GM19452 (cell line): Measurements from ENCODE around the gene FOXK2.
A peak's percentile ranks its signal among the peaks of the same experiment; 100 is the strongest.
"Not testable (repeated sequence)": the region's sequence is repeated elsewhere in the genome, so short reads cannot be mapped to it uniquely, and the experiment has no call there.

Source experiments
- ATAC-seq: cut with Tn5 transposase; IDR thresholded peaks from one replicate; pipeline ENCODE4 v1.9.1; 2021; ENCODE audit not compliant: unreplicated experiment

FOXK2 gene

DNA sequence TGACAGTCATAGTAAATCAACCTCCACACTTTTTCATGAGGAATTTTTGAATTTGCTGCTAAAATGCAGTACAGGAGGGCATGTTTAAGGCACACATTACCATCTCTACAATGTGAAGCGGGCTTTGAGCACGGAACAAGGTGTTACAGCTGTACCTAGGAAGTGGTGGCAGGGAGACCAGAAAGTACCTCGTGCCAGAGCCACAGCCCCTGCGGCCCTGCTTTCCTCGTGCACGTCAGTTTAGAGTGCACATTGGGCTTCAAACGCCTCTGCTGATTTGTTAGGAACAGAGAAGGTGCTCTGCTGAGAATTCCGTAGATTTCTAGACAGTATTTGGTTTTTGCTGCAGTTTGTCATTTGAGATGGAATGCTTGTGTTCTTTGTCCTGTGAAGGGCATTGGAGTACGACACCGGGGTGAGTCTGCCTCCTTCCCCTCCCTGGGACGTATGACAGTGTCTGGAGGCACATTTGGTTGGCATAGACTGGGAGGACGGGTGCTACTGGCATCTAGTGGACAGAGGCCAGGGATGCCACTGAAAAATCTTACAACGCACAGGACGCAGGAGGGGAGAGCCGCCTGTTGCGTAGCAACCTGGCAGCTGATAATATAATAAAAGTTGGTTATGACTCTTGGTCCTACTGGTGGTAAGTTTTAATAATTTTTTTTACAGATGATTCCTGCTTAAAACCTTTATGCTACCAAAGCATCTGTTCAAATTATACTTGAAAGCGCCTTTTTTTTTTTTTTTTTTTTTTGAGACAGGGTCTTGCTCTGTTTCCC, 9.1 kb downstream of the FOXK2 start:
- no peak for ATAC-seq

GRCh38 chr17:82529914-82530300, 10.4 kb downstream of the FOXK2 start:
- ATAC-seq, result no peak

- ATAC-seq, result no peak
Measured at GRCh38 chr17:82531431-82531881, 11.9 kb downstream of the FOXK2 start.

GRCh38 chr17:82534401-82534812, 14.9 kb downstream of the FOXK2 start:
- ATAC-seq, result no peak

GRCh38 chr17:82536512-82537201, 17.1 kb downstream of the FOXK2 start:
- ATAC-seq, result no peak

- ATAC-seq, result not testable (repeated sequence)
Measured at GRCh38 chr17:82537228-82537627, 17.7 kb downstream of the FOXK2 start.

DNA sequence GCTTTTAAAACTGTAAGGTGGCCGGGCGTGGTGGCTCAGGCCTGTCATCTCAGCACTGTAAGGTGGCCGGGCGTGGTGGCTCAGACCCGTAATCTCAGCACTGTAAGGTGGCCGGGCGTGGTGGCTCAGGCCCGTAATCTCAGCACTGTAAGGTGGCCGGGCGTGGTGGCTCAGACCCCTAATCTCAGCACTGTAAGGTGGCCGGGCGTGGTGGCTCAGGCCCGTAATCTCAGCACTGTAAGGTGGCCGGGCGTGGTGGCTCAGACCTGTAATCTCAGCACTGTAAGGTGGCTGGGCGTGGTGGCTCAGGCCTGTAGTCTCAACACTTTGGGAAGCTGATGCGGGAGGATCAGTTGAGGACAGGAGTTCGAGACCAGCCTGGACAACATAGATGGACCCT, 19.5 kb downstream of the FOXK2 start:
- not testable (repeated sequence) for ATAC-seq

GRCh38 chr17:82542439-82542838, 22.9 kb downstream of the FOXK2 start:
- ATAC-seq, result no peak

DNA sequence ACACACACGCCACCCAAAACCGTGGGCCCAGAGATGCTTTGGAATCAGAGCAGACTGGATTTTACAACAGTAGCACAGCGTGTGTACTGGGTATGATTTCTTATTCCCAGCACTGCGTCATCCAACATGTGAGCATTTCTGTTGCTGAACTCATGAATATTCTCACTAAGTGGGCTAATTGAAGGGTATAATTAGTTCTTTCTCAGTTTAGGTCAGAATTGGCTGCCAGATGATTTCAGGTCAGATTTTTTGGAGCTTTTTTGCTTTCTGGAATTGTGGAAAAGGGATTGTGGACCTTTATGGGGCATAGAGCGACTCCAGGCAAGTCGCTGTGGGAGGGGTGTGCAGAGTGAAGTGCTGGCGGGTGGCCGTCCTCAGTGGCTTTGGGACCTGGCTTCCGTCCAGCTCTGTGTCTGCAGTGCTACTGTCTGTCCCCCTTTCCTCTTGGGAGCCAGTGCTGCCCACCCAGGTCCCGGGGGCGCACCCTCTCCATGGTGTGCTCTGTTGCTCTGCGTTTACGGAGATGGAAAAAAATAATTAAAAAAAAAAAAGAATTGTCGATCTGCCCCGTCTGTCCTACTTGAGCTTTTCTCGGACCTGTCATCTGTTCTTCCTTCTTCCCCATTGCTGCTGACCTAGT, 25.0 kb downstream of the FOXK2 start:
- no peak for ATAC-seq

- ATAC-seq, result no peak
Measured at GRCh38 chr17:82545071-82545462, 25.5 kb downstream of the FOXK2 start.

DNA sequence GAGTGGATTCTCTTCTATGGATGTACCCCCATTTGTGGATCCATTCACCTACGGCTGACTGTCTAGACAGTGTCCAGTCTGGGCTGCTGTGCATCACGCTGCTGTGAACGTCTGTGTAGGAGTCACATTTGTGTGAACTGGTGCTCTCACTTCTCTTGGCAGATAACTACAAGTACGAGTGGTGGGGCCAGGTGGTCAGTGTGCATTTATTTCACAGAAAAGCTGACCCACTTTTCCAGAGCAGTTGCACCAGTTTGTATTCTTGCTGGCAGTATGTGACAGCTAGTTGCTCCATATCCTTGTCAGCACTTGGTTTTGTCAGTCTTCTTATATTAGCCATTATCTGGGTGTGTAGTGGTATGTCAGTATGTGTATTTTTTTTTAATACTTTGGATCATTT, 28.4 kb downstream of the FOXK2 start:
- no peak for ATAC-seq

GRCh38 chr17:82548681-82549303, 29.3 kb downstream of the FOXK2 start:
- ATAC-seq, result no peak

GRCh38 chr17:82551779-82552457, 32.4 kb downstream of the FOXK2 start:
- peak; percentile 77 for ATAC-seq

DNA sequence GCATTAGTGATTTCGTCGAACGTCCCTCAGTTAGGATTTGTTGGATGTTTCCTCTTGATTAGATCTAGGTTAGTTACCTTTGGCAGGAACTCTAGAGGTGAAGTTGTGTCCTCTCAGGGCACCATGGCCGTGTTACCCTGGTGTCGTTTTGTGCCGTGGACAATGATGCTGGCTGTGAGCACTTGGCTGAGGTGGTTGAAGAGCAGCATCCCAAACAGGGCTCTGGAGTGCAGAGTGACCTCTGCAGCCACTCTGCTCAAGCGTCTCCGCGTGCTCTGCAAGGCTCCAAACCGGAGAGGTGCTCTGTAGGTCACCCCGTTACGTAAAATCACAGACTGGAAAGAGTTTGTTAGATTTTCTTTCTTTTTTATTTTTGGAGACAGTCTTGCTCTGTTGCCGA, 33.0 kb downstream of the FOXK2 start:
- no peak for ATAC-seq

- no peak for ATAC-seq
Measured at GRCh38 chr17:82553210-82553930, 33.8 kb downstream of the FOXK2 start.

- not testable (repeated sequence) for ATAC-seq
Measured at GRCh38 chr17:82557510-82557909, 38.0 kb downstream of the FOXK2 start.

DNA sequence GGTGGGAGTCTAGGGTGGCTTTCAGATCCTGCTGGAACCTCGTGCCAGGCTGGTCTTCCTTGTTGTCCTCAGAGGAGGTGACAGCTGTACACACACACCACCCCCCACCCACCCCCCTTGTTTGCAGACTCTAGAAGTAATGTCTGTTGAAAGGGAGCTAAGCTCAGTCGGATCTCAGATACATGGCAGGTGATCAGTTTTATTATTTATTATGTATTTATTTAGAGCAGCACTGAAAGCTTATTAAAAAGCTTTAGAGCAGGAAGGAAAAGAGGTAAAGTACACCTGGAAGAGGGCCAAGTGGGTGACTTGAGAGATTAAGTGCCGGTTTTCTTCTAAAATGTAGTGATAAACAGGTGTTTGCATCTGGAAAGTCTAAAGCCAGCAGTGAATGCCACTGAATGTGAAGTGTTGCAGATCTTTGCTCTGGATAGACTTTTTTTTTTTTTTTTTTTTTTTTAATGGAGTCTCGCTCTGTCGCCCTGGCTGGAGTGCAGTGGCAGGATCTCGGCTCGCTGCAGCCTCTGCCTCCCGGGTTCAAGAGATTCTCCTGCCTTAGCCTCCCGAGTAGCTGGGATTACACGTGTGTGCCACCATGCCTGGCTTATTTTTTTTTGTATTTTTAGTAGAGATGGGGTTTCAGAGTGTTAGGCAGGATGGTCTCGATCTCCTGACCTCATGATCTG, 40.2 kb downstream of the FOXK2 start:
- no peak for ATAC-seq

DNA sequence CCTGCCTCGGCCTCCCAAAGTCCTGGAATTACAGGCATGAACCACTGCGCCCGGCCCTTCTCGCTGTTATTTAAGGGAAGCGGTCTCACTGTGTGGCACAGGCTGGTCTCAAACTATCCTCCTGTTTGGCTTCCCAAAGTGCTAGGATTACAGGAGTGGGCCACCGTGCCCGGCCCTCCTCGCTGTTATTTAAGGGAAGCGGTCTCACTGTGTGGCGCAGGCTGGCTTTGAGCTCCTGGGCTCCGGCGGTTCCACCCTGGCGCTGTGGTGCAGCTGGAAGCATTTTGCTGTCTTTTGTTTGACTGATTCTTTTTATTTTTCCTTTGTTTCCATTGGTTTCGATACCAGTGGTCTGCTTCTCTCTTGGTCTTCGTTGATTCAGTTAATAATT, 40.7 kb downstream of the FOXK2 start:
- ATAC-seq, result no peak

GRCh38 chr17:82560802-82561428, 41.4 kb downstream of the FOXK2 start:
- ATAC-seq, result no peak
